DND-41 (cell line): ENCODE results near the gene ARHGEF25.
"Not testable (repeated sequence)": the region's sequence is repeated elsewhere in the genome, so short reads cannot be mapped to it uniquely, and the experiment has no call there.

Source experiments
- ATAC-seq: fragments of 200-7000 bp; cut with Tn5 transposase; 3 replicates; pipeline ENCODE4 v1.9.1; 2021; ENCODE audit warnings: low read depth; ENCODE audit not compliant: insufficient read depth
- DNase-seq: peaks from one replicate; pipeline ENCODE4 v3.0.0-alpha.2; 2020
- H2AFZ ChIP-seq: 2 replicates; pipeline ENCODE4 v1.6.0; 2012; ENCODE audit warnings: low read depth, low read length
- H3K27ac ChIP-seq: 2 replicates; pipeline ENCODE4 v1.5.1; 2012; ENCODE audit warnings: low read length, inconsistent platforms
- H3K27me3 ChIP-seq: fragments of 200-600 bp; sonication (generic); 2 replicates; pipeline ENCODE4 v1.6.0; 2012; ENCODE audit warnings: low read length, mild to moderate bottlenecking, inconsistent platforms; ENCODE audit not compliant: insufficient read depth, poor library complexity
- H3K36me3 ChIP-seq: 2 replicates; pipeline ENCODE4 v1.5.1; 2012; ENCODE audit warnings: low read length, inconsistent platforms; ENCODE audit not compliant: insufficient read depth
- H3K4me1 ChIP-seq: 2 replicates; pipeline ENCODE4 v1.5.1; 2012; ENCODE audit warnings: mild to moderate bottlenecking, low read length; ENCODE audit not compliant: insufficient read depth
- H3K4me2 ChIP-seq: 2 replicates; pipeline ENCODE4 v1.6.0; 2012; ENCODE audit warnings: mild to moderate bottlenecking, moderate library complexity, low read length, inconsistent platforms; ENCODE audit not compliant: insufficient read depth
- H3K4me3 ChIP-seq, 2 experiments: fragments of 200-600 bp in 1 of 2; shearing (Covaris generic) in 1 of 2; 2 replicates each; pipeline ENCODE4 v1.5.1; 2012 to 2016; ENCODE audit warnings: inconsistent platforms in 2 of 2, low read length in 2 of 2, mild to moderate bottlenecking in 2 of 2, low read depth in 1 of 2, moderate library complexity in 1 of 2
- H3K79me2 ChIP-seq: 2 replicates; pipeline ENCODE4 v1.6.0; 2012; ENCODE audit warnings: low read length, inconsistent platforms; ENCODE audit not compliant: insufficient read depth
- H3K9ac ChIP-seq: 2 replicates; pipeline ENCODE4 v1.6.0; 2012; ENCODE audit warnings: low read depth, mild to moderate bottlenecking, inconsistent platforms, low read length, moderate library complexity
- H3K9me3 ChIP-seq: 2 replicates; pipeline ENCODE4 v1.5.1; 2012; ENCODE audit warnings: low read length, moderate library complexity, mild to moderate bottlenecking, inconsistent platforms; ENCODE audit not compliant: insufficient read depth, severe bottlenecking
- H4K20me1 ChIP-seq: 2 replicates; pipeline ENCODE4 v1.6.0; 2012; ENCODE audit warnings: low read length; ENCODE audit not compliant: insufficient read depth
- CTCF ChIP-seq: IDR thresholded peaks from 2 replicates; pipeline ENCODE4 v1.5.1; 2012; ENCODE audit warnings: borderline replicate concordance, low read length, moderate library complexity, mild to moderate bottlenecking; ENCODE audit not compliant: poor library complexity, severe bottlenecking; ENCODE audit errors: extremely low read depth
- EZH2 ChIP-seq: IDR thresholded peaks from 3 replicates; pipeline ENCODE4 v1.6.1; 2012; ENCODE audit warnings: borderline replicate concordance, low read depth, mild to moderate bottlenecking, moderate library complexity, low read length, inconsistent platforms; ENCODE audit not compliant: severe bottlenecking

ARHGEF25 gene

GRCh38 chr12:57661376-57661775 is 50.1 kb downstream of the ARHGEF25 start:
- no peak overlapping the region for H2AFZ ChIP-seq
- no peak overlapping the region for H3K4me2 ChIP-seq
- H3K27ac ChIP-seq: no peak overlapping the region
- DNase-seq (no peak), ATAC-seq (no peak)
- TF ChIP-seq CTCF (no peak), EZH2 (no peak)
- H3K4me3 ChIP-seq: no peak overlapping the region
- H3K27me3 ChIP-seq: no peaks in the 10 kb centered on the region
- no peak overlapping the region for H3K9ac ChIP-seq
- H3K36me3 ChIP-seq: no peaks in the 10 kb centered on the region
- no peaks in the 10 kb centered on the region for H3K4me1 ChIP-seq
- no peaks in the 10 kb centered on the region for H3K79me2 ChIP-seq
- H4K20me1 ChIP-seq: no peaks in the 10 kb centered on the region
- H3K9me3 ChIP-seq: peaks cover 21% of the 10 kb centered on the region

GRCh38 chr12:57665066-57665820 is 54.0 kb downstream of the ARHGEF25 start:
- H3K4me2 ChIP-seq, H2AFZ ChIP-seq, H3K79me2 ChIP-seq, ATAC-seq, H3K4me1 ChIP-seq, H3K4me3 ChIP-seq, H3K27ac ChIP-seq, H3K27me3 ChIP-seq, DNase-seq, H3K36me3 ChIP-seq, H4K20me1 ChIP-seq, H3K9ac ChIP-seq: not testable (repeated sequence)
- peaks cover 14% of the 10 kb centered on the region for H3K9me3 ChIP-seq
